GM12878 (cell line): ENCODE results near the gene ETV4. TPM values are rescaled to one million over a fixed set of nuclear protein-coding genes. Genes with fewer than 3 reads are reported as not detected.

Source experiments
- ATF7 ChIP-seq: fragments of 450-650 bp; IDR thresholded peaks from 2 replicates; pipeline ENCODE4 v1.6.1; 2016; ENCODE audit warnings: low read depth, mild to moderate bottlenecking
- BHLHE40 ChIP-seq, 2 experiments: fragments of 450-650 bp in 1 of 2; IDR thresholded peaks; 2 replicates each; pipeline ENCODE4 v1.6.1; 2011 to 2017; ENCODE audit warnings: low read depth in 2 of 2, borderline replicate concordance in 1 of 2, improper control_type of control experiment in 1 of 2, low read length in 1 of 2, mild to moderate bottlenecking in 1 of 2
- BMI1 ChIP-seq: fragments of 450-650 bp; IDR thresholded peaks from 2 replicates; pipeline ENCODE4 v1.6.1; 2016; ENCODE audit warnings: mild to moderate bottlenecking, moderate library complexity, borderline replicate concordance
- CBX5 ChIP-seq: sonication (generic); IDR thresholded peaks from 2 replicates; pipeline ENCODE4 v1.6.1; 2016; ENCODE audit warnings: low read depth, moderate library complexity, mild to moderate bottlenecking, inconsistent platforms
- DPF2 ChIP-seq: fragments of 450-650 bp; IDR thresholded peaks from 2 replicates; pipeline ENCODE4 v1.6.1; 2017; ENCODE audit warnings: mild to moderate bottlenecking
- EED ChIP-seq: sonication (generic); IDR thresholded peaks from 2 replicates; pipeline ENCODE4 v1.6.1; 2016; ENCODE audit warnings: antibody characterized with exemption, low read depth
- HCFC1 ChIP-seq: fragments of 150-350 bp; IDR thresholded peaks from 2 replicates; pipeline ENCODE4 v1.6.1; 2014; ENCODE audit warnings: low read length
- IKZF1 ChIP-seq: fragments of 450-650 bp; conservative IDR thresholded peaks from 2 replicates; pipeline ENCODE4 v1.6.1; 2017; ENCODE audit warnings: antibody characterized with exemption, mild to moderate bottlenecking
- JUND ChIP-seq: IDR thresholded peaks from 2 replicates; pipeline ENCODE4 v1.6.1; 2012; ENCODE audit warnings: low read depth, mild to moderate bottlenecking, low read length, improper control_type of control experiment, moderate library complexity
- MYC ChIP-seq: IDR thresholded peaks from 2 replicates; pipeline ENCODE4 v1.6.1; 2011; ENCODE audit warnings: mild to moderate bottlenecking, low read length, moderate library complexity, inconsistent platforms; ENCODE audit not compliant: insufficient read depth, insufficient replicate concordance, insufficient read length, severe bottlenecking
- POLR2A ChIP-seq: IDR thresholded peaks from 2 replicates; pipeline ENCODE4 v1.6.1; 2011; ENCODE audit warnings: low read depth, mild to moderate bottlenecking, low read length
- SMARCA5 ChIP-seq: fragments of 450-650 bp; IDR thresholded peaks from 2 replicates; pipeline ENCODE4 v1.6.1; 2017; ENCODE audit warnings: mild to moderate bottlenecking
- SP1 ChIP-seq: IDR thresholded peaks from one replicate; pipeline ENCODE4 v1.6.1; 2011; ENCODE audit warnings: low read depth, low read length
- SUPT20H ChIP-seq: IDR thresholded peaks from 2 replicates; pipeline ENCODE4 v1.6.1; 2011; ENCODE audit warnings: low read depth, mild to moderate bottlenecking, low read length, moderate library complexity, borderline replicate concordance; ENCODE audit not compliant: control insufficient read depth
- TCF3 ChIP-seq: IDR thresholded peaks from 2 replicates; pipeline ENCODE4 v1.6.1; 2012; ENCODE audit warnings: low read depth, mild to moderate bottlenecking, low read length, borderline replicate concordance; ENCODE audit not compliant: insufficient read depth
- WRNIP1 ChIP-seq: IDR thresholded peaks from 2 replicates; pipeline ENCODE4 v1.6.1; 2011; ENCODE audit warnings: low read depth, low read length, improper control_type of control experiment, borderline replicate concordance
- YBX1 ChIP-seq: fragments of 450-650 bp; IDR thresholded peaks from 2 replicates; pipeline ENCODE4 v1.6.1; 2016; ENCODE audit warnings: antibody characterized with exemption
- ZNF24 ChIP-seq: fragments of 450-650 bp; IDR thresholded peaks from 2 replicates; pipeline ENCODE4 v1.6.1; 2017; ENCODE audit warnings: antibody characterized with exemption, mild to moderate bottlenecking
- polyA plus RNA-seq, 11 experiments: library from polyadenylated mRNA; depleted of rRNA in 4 of 11; unstranded in 6 of 11; stranded (reverse) in 5 of 11; fragments of >200 nt; fragmentation: Nextera tagmentation in 4 of 11; fragmentation: Illumina TruSeq in 1 of 11; extraction: Ambion mirVana in 4 of 11; extraction: Trizol in 1 of 11; gene quantifications; 1 replicate in 1 of 11; 2 replicates in 10 of 11; pipeline versions ENCODE4 v1.2.1 to v1.2.3, GENCODE V29; 2011 to 2016; ENCODE audit warnings: inconsistent platforms in 2 of 11, missing spikeins in 2 of 11, low read depth in 1 of 11
- total RNA-seq, 4 experiments: library from RNA; depleted of rRNA in 3 of 4; stranded (reverse); fragments of >200 nt in 3 of 4; fragmentation: Illumina TruSeq in 1 of 4; extraction: Trizol in 1 of 4; gene quantifications; 2 replicates each; pipeline versions ENCODE4 v1.2.1 to v1.2.3, GENCODE V29; 2013 to 2021
- TF ChIP-seq, protein P1 (sequence below): fragments of 450-650 bp; IDR thresholded peaks from 2 replicates; pipeline ENCODE4 v1.6.1; 2017; ENCODE audit warnings: mild to moderate bottlenecking, moderate library complexity
- TF ChIP-seq, protein P2 (sequence below): fragments of 450-650 bp; IDR thresholded peaks from 2 replicates; pipeline ENCODE4 v1.6.1; 2017; ENCODE audit warnings: mild to moderate bottlenecking
- TF ChIP-seq, protein P3 (sequence below): fragments of 450-650 bp; formaldehyde crosslinking; IDR thresholded peaks from 2 replicates; pipeline ENCODE4 v1.4.0; 2022; ENCODE audit warnings: mild to moderate bottlenecking, moderate library complexity

The ETV4 gene
- total and polyA plus RNA-seq, 10 of the 15 experiments (the other 5 are each of a cell fraction or from before 2014, with no cell fraction given): 0.19 to 14.5 (median 1.8) TPM

DNA sequence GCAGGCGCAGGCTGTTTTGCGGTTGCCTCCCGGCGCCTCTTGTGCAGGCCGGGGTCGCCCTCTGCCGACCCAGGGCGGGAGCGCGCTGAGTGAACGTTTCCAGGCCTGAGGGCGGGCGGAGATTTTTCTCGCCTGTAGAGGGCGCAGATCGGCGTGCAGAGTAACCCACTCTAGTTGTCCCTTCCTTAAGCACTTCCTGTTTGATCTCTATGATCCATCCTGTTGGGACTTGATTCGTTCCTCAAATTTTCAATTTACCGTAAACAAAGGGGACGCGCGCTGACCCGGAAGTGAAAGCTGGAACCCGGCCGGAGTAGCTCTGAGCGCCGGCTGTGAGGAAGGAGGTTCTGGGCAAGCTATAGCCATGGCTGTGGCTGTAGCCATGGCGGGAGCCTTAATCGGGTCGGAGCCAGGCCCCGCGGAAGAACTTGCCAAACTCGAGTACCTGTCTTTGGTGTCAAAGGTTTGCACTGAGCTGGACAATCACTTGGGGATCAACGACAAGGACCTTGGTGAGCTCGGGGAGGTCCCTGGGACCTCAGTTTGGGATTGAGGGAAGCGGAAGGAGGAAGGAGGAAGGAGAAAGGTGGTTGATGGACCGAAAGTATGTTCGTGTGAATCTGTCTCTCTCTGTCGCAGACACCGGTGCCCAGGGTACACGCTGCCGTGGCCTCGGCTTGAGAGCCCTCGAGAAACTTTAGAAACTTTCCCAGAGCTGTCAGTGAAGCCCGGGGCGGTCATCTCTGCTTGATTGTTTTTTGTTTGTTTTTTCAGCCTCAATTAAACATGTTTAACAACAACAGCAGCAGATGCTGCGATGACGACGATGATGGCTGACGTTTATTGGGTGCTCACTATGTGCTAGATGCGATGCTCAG is 62.2 kb downstream of the ETV4 start, which contains the start of gene DHX8 (continued):
- TF ChIP-seq, protein P1, sequence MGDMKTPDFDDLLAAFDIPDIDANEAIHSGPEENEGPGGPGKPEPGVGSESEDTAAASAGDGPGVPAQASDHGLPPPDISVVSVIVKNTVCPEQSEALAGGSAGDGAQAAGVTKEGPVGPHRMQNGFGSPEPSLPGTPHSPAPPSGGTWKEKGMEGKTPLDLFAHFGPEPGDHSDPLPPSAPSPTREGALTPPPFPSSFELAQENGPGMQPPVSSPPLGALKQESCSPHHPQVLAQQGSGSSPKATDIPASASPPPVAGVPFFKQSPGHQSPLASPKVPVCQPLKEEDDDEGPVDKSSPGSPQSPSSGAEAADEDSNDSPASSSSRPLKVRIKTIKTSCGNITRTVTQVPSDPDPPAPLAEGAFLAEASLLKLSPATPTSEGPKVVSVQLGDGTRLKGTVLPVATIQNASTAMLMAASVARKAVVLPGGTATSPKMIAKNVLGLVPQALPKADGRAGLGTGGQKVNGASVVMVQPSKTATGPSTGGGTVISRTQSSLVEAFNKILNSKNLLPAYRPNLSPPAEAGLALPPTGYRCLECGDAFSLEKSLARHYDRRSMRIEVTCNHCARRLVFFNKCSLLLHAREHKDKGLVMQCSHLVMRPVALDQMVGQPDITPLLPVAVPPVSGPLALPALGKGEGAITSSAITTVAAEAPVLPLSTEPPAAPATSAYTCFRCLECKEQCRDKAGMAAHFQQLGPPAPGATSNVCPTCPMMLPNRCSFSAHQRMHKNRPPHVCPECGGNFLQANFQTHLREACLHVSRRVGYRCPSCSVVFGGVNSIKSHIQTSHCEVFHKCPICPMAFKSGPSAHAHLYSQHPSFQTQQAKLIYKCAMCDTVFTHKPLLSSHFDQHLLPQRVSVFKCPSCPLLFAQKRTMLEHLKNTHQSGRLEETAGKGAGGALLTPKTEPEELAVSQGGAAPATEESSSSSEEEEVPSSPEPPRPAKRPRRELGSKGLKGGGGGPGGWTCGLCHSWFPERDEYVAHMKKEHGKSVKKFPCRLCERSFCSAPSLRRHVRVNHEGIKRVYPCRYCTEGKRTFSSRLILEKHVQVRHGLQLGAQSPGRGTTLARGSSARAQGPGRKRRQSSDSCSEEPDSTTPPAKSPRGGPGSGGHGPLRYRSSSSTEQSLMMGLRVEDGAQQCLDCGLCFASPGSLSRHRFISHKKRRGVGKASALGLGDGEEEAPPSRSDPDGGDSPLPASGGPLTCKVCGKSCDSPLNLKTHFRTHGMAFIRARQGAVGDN: peak; percentile 35; the same call in 1 of the 2 replicates
- TF ChIP-seq IKZF1 (peak; percentile 95), SMARCA5 (peak; percentile 92), WRNIP1 (peak; percentile 69; the same call in 1 of the 2 replicates), SP1 (peak; percentile 70), TCF3 (peak; percentile 16; the same call in 1 of the 2 replicates), ATF7 (peak; percentile 58; the same call in 1 of the 2 replicates), CBX5 (peak; percentile 88; the same call in 1 of the 2 replicates), BMI1 (no peak), POLR2A (peak; percentile 91), JUND (no peak), MYC (no peak), DPF2 (0 out of 2 replicates have a peak, but pooled peaks have one; percentile 25), HCFC1 (peak; percentile 87), BHLHE40 (IDR thresholded peaks at IDR 0.05; ENCODE audit: borderline replicate concordance in 1 of 2, low read depth in 2 of 2, low read length in 1 of 2) (peak; percentile 76 to 86), EED (no peak), YBX1 (no peak), SUPT20H (no peak), ZNF24 (peak; percentile 58)
- TF ChIP-seq, protein P2, sequence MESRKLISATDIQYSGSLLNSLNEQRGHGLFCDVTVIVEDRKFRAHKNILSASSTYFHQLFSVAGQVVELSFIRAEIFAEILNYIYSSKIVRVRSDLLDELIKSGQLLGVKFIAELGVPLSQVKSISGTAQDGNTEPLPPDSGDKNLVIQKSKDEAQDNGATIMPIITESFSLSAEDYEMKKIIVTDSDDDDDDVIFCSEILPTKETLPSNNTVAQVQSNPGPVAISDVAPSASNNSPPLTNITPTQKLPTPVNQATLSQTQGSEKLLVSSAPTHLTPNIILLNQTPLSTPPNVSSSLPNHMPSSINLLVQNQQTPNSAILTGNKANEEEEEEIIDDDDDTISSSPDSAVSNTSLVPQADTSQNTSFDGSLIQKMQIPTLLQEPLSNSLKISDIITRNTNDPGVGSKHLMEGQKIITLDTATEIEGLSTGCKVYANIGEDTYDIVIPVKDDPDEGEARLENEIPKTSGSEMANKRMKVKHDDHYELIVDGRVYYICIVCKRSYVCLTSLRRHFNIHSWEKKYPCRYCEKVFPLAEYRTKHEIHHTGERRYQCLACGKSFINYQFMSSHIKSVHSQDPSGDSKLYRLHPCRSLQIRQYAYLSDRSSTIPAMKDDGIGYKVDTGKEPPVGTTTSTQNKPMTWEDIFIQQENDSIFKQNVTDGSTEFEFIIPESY: no peak
- TF ChIP-seq, protein P3, sequence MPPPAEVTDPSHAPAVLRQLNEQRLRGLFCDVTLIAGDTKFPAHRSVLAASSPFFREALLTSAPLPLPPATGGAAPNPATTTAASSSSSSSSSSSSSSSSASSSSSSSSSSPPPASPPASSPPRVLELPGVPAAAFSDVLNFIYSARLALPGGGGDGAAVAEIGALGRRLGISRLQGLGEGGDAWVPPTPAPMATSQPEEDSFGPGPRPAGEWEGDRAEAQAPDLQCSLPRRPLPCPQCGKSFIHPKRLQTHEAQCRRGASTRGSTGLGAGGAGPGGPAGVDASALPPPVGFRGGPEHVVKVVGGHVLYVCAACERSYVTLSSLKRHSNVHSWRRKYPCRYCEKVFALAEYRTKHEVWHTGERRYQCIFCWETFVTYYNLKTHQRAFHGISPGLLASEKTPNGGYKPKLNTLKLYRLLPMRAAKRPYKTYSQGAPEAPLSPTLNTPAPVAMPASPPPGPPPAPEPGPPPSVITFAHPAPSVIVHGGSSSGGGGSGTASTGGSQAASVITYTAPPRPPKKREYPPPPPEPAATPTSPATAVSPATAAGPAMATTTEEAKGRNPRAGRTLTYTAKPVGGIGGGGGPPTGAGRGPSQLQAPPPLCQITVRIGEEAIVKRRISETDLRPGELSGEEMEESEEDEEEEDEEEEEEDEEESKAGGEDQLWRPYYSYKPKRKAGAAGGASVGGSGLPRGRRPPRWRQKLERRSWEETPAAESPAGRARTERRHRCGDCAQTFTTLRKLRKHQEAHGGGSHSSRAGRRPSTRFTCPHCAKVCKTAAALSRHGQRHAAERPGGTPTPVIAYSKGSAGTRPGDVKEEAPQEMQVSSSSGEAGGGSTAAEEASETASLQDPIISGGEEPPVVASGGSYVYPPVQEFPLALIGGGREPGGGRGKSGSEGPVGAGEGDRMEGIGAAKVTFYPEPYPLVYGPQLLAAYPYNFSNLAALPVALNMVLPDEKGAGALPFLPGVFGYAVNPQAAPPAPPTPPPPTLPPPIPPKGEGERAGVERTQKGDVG (CRISPR knock-in tag): no peak
